Thyroid gland (tissue), 4 donors: Measurements from ENCODE around the gene RAI1.

Experiments
- POLR2A ChIP-seq, 2 donors: fragments of 450-650 bp; IDR thresholded peaks; one replicate each; pipeline ENCODE4 v1.6.1; 2017; ENCODE audit warnings: antibody characterized with exemption in 2 of 2, mild to moderate bottlenecking in 2 of 2, moderate library complexity in 1 of 2
- TF ChIP-seq, protein P1 (sequence below), 6 experiments: fragments of 200-600 bp in 3 of 6; fragments of 450-650 bp in 3 of 6; sonication (generic) in 3 of 6; IDR thresholded peaks; one replicate each; pipeline ENCODE4 v1.5.1; 2016 to 2019; ENCODE audit warnings: antibody characterized with exemption in 6 of 6, mild to moderate bottlenecking in 2 of 6, inconsistent platforms in 1 of 6, moderate library complexity in 1 of 6

DNA sequence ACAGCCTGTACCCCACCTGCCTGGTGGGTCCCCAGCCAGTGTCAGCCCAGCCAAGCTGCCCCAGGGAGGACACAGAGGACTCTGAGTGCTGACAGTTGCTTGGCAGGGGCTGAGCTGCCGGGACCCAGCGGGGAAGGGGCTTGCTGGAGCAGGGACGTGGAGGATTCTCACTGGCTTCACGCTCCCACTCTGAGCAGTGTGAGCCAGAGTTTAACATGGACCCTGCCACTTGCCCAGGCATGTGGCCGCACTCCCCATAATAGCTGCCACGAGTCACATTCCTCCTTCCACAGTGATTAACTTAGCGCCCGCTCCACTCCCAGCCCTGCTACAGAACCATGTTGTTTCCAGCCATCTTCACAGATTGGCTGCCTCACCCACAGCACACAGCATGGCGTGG, 124.3 kb downstream of the RAI1 start:
- TF ChIP-seq, protein P1, sequence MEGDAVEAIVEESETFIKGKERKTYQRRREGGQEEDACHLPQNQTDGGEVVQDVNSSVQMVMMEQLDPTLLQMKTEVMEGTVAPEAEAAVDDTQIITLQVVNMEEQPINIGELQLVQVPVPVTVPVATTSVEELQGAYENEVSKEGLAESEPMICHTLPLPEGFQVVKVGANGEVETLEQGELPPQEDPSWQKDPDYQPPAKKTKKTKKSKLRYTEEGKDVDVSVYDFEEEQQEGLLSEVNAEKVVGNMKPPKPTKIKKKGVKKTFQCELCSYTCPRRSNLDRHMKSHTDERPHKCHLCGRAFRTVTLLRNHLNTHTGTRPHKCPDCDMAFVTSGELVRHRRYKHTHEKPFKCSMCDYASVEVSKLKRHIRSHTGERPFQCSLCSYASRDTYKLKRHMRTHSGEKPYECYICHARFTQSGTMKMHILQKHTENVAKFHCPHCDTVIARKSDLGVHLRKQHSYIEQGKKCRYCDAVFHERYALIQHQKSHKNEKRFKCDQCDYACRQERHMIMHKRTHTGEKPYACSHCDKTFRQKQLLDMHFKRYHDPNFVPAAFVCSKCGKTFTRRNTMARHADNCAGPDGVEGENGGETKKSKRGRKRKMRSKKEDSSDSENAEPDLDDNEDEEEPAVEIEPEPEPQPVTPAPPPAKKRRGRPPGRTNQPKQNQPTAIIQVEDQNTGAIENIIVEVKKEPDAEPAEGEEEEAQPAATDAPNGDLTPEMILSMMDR (IDR thresholded peaks at IDR 0.05), result no peak
- TF ChIP-seq POLR2A (IDR thresholded peaks at IDR 0.05), result no peak
